SU-DHL-6 (cell line): ENCODE data around the gene ITPRIPL1.

Source experiments
- H2AFZ ChIP-seq: fragments of 200-600 bp; sonication (generic); 2 replicates; pipeline ENCODE4 v1.6.1; 2014; ENCODE audit warnings: low read depth, mild to moderate bottlenecking, moderate library complexity, mixed read lengths, antibody characterized with exemption, low read length; ENCODE audit not compliant: severe bottlenecking
- H3F3A ChIP-seq: fragments of 200-600 bp; shearing (Covaris generic); 2 replicates; pipeline ENCODE4 v1.6.0; 2016; ENCODE audit warnings: antibody characterized with exemption, mild to moderate bottlenecking; ENCODE audit not compliant: insufficient read depth
- H3K27ac ChIP-seq: fragments of 200-600 bp; sonication (generic); 2 replicates; pipeline ENCODE4 v1.5.1; 2016; ENCODE audit warnings: low read depth, mild to moderate bottlenecking, low read length, moderate library complexity, mixed read lengths
- H3K27me3 ChIP-seq: fragments of 200-600 bp; sonication (generic), shearing (Covaris generic); 2 replicates; pipeline ENCODE4 v1.6.0; 2014; ENCODE audit warnings: mild to moderate bottlenecking, low read length
- H3K36me3 ChIP-seq: fragments of 200-600 bp; sonication (generic); 2 replicates; pipeline ENCODE4 v1.6.1; 2014; ENCODE audit warnings: mild to moderate bottlenecking, low read length, mixed read lengths
- H3K4me2 ChIP-seq: fragments of 300-600, 200-600 bp; shearing (Covaris generic), sonication (generic); 2 replicates; pipeline ENCODE4 v1.6.0; 2014; ENCODE audit warnings: low read length, low read depth, mild to moderate bottlenecking; ENCODE audit not compliant: poor library complexity, severe bottlenecking
- H3K4me3 ChIP-seq: fragments of 200-600 bp; sonication (generic); 2 replicates; pipeline ENCODE4 v1.5.1; 2014; ENCODE audit warnings: antibody characterized with exemption, low read length, mild to moderate bottlenecking, mixed read lengths; ENCODE audit not compliant: insufficient read depth, poor library complexity, severe bottlenecking
- H3K79me2 ChIP-seq: fragments of 200-600 bp; sonication (generic); 2 replicates; pipeline ENCODE4 v1.6.1; 2014; ENCODE audit warnings: mild to moderate bottlenecking, low read length, moderate library complexity; ENCODE audit not compliant: insufficient read depth
- H3K9ac ChIP-seq: fragments of 200-600 bp; sonication (generic); 2 replicates; pipeline ENCODE4 v1.7.0; 2014; ENCODE audit warnings: mild to moderate bottlenecking, low read length
- H3K9me2 ChIP-seq: fragments of 200-600 bp; sonication (generic); replicated peaks from 2 replicates; pipeline ENCODE4 v1.6.1; 2014; ENCODE audit warnings: low read length; ENCODE audit not compliant: insufficient read depth
- H3K9me3 ChIP-seq: fragments of 200-600 bp; sonication (generic); 2 replicates; pipeline ENCODE4 v1.6.1; 2014; ENCODE audit warnings: low read length, mixed read lengths; ENCODE audit not compliant: insufficient read depth
- H4K20me1 ChIP-seq: fragments of 200-600 bp; sonication (generic); 2 replicates; pipeline ENCODE4 v1.6.1; 2014; ENCODE audit warnings: low read depth, mild to moderate bottlenecking, antibody characterized with exemption, low read length, moderate library complexity, mixed read lengths
- EZH2phosphoT487 ChIP-seq: fragments of 200-600 bp; sonication (generic), shearing (Covaris generic); conservative IDR thresholded peaks from 2 replicates; pipeline ENCODE4 v1.6.1; 2018; ENCODE audit warnings: mild to moderate bottlenecking, antibody characterized with exemption, low read length, moderate library complexity, mixed read lengths
- TF ChIP-seq, protein P1 (sequence below): fragments of 200-600 bp; sonication (generic); IDR thresholded peaks from one replicate; pipeline ENCODE4 v1.5.1; 2017; ENCODE audit warnings: antibody characterized with exemption, mild to moderate bottlenecking, low read length, moderate library complexity; ENCODE audit not compliant: insufficient read depth, poor library complexity, severe bottlenecking

Gene ITPRIPL1

DNA sequence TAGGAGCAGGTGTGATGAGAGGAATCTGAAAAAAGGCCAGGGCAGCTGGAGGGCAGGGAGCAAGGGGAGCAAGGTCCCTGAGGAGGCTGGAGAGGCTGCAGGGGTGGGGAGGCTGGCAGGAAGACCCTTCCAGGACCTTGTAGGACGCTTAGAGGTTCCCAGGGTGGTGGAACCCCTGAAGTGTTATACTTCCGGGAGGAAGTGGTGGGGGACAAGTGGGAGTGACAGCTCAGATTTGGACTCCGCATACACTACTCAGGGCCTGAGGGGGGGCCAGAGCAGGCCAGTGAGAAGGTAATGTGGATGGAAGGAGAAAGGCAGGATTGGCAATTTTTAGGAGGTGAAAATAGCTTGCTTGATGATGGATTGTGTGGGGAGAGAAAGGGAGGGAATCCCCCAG is 8.6 kb downstream of the ITPRIPL1 start:
- Histone ChIP-seq H3K4me2 (peak overlapping the region; percentile 12), H3K27me3 (no peaks in the 10 kb centered on the region), H3K79me2 (peaks cover 44% of the 10 kb centered on the region), H3K4me3 (no peak overlapping the region), H3K9me3 (no peaks in the 10 kb centered on the region), H3K9ac (no peak overlapping the region), H4K20me1 (no peaks in the 10 kb centered on the region), H3K36me3 (no peaks in the 10 kb centered on the region), H3F3A (peaks cover 15% of the 10 kb centered on the region), H2AFZ (no peak overlapping the region), H3K27ac (peak overlapping the region; percentile 23), H3K9me2 (no peaks in the 10 kb centered on the region)
- TF ChIP-seq, protein P1, sequence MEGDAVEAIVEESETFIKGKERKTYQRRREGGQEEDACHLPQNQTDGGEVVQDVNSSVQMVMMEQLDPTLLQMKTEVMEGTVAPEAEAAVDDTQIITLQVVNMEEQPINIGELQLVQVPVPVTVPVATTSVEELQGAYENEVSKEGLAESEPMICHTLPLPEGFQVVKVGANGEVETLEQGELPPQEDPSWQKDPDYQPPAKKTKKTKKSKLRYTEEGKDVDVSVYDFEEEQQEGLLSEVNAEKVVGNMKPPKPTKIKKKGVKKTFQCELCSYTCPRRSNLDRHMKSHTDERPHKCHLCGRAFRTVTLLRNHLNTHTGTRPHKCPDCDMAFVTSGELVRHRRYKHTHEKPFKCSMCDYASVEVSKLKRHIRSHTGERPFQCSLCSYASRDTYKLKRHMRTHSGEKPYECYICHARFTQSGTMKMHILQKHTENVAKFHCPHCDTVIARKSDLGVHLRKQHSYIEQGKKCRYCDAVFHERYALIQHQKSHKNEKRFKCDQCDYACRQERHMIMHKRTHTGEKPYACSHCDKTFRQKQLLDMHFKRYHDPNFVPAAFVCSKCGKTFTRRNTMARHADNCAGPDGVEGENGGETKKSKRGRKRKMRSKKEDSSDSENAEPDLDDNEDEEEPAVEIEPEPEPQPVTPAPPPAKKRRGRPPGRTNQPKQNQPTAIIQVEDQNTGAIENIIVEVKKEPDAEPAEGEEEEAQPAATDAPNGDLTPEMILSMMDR = no peak
- TF ChIP-seq EZH2phosphoT487 = no peak

DNA sequence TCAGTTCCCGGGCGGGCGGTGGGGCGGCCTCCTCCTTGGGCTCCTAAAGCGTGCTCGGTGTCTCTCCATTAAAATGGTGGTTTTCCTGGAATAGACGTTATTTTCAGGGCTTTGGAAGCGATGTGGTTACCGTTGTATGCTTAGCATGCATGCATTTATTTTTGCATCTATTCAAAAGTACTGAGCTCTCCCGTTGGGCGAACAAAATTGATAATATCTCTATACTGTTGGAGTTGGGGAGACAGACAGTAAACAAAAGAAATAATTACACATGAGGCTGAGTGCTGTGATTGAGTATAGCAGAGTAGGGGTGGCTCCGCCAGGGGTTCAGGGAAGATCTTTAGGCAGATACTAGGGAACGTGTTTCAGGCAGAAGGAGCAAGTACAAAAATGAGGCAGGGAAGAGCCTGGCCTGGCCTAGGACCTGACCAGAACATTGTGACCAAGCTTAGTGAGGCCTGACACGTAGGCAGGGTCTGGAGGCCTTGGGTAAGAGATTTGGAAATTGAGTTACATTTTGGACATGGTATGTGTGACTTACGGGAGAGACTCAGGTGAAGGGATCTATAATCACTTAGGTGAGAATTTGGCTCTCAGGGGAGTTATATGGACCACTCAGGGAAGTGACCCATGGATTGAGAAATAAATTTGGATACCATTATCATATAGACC is 11.1 kb downstream of the ITPRIPL1 start:
- no peaks in the 10 kb centered on the region for H3K36me3 ChIP-seq
- peak overlapping the region; percentile 88 for H3K27ac ChIP-seq
- H2AFZ ChIP-seq = no peak overlapping the region

DNA sequence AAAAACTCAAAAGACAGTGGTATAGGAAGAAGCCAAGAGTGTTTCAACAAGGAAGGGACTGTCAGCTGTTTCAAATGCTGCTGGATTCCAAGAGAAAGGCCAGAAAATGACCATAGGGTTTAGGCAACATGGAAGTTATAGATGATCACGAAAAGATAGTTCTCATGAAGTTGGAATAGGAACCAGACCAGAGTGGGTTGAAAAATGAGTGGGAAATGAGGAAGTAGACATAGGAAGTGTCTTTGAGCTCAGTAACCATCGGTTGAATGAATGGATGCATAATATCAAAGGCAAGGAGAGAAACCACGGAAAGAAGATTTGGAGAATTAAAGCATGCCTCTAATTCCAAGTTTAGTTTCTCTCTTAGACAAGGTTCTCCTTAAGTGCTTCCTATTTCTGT is 11.8 kb downstream of the ITPRIPL1 start:
- Histone ChIP-seq H3F3A (peaks cover 10% of the 10 kb centered on the region), H3K4me2 (peak overlapping the region; percentile 77), H3K9me3 (no peaks in the 10 kb centered on the region), H3K9ac (peak overlapping the region; percentile 86), H3K9me2 (no peaks in the 10 kb centered on the region), H4K20me1 (0 out of 2 replicates have a peak, but pooled peaks cover 3% of the 10 kb centered on the region), H3K4me3 (peak overlapping the region; percentile 74), H3K27me3 (no peaks in the 10 kb centered on the region), H2AFZ (no peak overlapping the region), H3K27ac (peak overlapping the region; percentile 88), H3K36me3 (peaks cover 5% of the 10 kb centered on the region; the same call in 1 of the 2 replicates), H3K79me2 (peaks cover 67% of the 10 kb centered on the region)
- TF ChIP-seq, protein P1 = no peak
- no peak for TF ChIP-seq EZH2phosphoT487

More for the DNA sequence above, 11.1 kb downstream of the ITPRIPL1 start:
- Histone ChIP-seq H3K27me3 (no peaks in the 10 kb centered on the region), H3K9me2 (no peaks in the 10 kb centered on the region), H3K9ac (peak overlapping the region; percentile 86), H3K4me2 (peak overlapping the region; percentile 77), H4K20me1 (0 out of 2 replicates have a peak, but pooled peaks cover 3% of the 10 kb centered on the region), H3K4me3 (peak overlapping the region; percentile 74), H3F3A (peaks cover 14% of the 10 kb centered on the region), H3K79me2 (peaks cover 60% of the 10 kb centered on the region), H3K9me3 (no peaks in the 10 kb centered on the region)
- TF ChIP-seq EZH2phosphoT487 = no peak
- TF ChIP-seq, protein P1 = no peak
